Activated CD4-positive, alpha-beta T cell treated with anti-CD3 and anti-CD28 coated beads, Interleukin-2, amount 50 U/mL, for 4 hours (primary cell): ENCODE results near the gene MGAT5B.
"Not testable (repeated sequence)": the region's sequence is repeated elsewhere in the genome, so short reads cannot be mapped to it uniquely, and the experiment has no call there.

Source experiments
- DNase-seq, 2 experiments: peaks; one replicate each; pipeline ENCODE4 v3.0.0-alpha.2; 2020

The MGAT5B gene

GRCh38 chr17:76868176-76868668 lies at the start of gene MGAT5B:
Gene MGAT5B, plus strand, starts transcription at chr17:76868404. Its CDS starts 626 bp downstream, at chr17:76869030.
- DNase-seq: peak; percentile 61 to 68

- no peak for DNase-seq
Measured at GRCh38 chr17:76820039-76820438, 48.2 kb upstream of the MGAT5B start.

- no peak for DNase-seq
Measured at GRCh38 chr17:76820561-76820960, 47.6 kb upstream of the MGAT5B start.

- DNase-seq: no peak
Measured at GRCh38 chr17:76822184-76822778, 45.9 kb upstream of the MGAT5B start.

- DNase-seq: no peak
Measured at GRCh38 chr17:76824093-76824492, 44.1 kb upstream of the MGAT5B start.

- no peak for DNase-seq
Measured at GRCh38 chr17:76826330-76827068, 41.7 kb upstream of the MGAT5B start.

- no peak for DNase-seq
Measured at GRCh38 chr17:76827736-76828135, 40.5 kb upstream of the MGAT5B start.

- no peak for DNase-seq
Measured at GRCh38 chr17:76830987-76831715, 37.1 kb upstream of the MGAT5B start.

- DNase-seq: no peak
Measured at GRCh38 chr17:76833034-76833644, 35.1 kb upstream of the MGAT5B start.

- DNase-seq: no peak
Measured at GRCh38 chr17:76833747-76834146, 34.5 kb upstream of the MGAT5B start.

- DNase-seq: no peak
Measured at GRCh38 chr17:76834870-76835269, 33.3 kb upstream of the MGAT5B start.

- no peak for DNase-seq
Measured at GRCh38 chr17:76840443-76840767, 27.8 kb upstream of the MGAT5B start.

- DNase-seq: no peak
Measured at GRCh38 chr17:76840884-76841775, 27.1 kb upstream of the MGAT5B start.

- no peak for DNase-seq
Measured at GRCh38 chr17:76841776-76842405, 26.3 kb upstream of the MGAT5B start.

- DNase-seq: not testable (repeated sequence)
Measured at GRCh38 chr17:76843068-76843467, 25.1 kb upstream of the MGAT5B start.

GRCh38 chr17:76843703-76844484 lies 24.3 kb upstream of the MGAT5B start:
- DNase-seq: no peak

GRCh38 chr17:76844485-76844829 lies 23.7 kb upstream of the MGAT5B start:
- no peak for DNase-seq

- DNase-seq: no peak
Measured at GRCh38 chr17:76844846-76845245, 23.4 kb upstream of the MGAT5B start.

- no peak for DNase-seq
Measured at GRCh38 chr17:76845541-76846017, 22.6 kb upstream of the MGAT5B start.

GRCh38 chr17:76847031-76847430 lies 21.2 kb upstream of the MGAT5B start:
- DNase-seq: no peak

- no peak for DNase-seq
Measured at GRCh38 chr17:76848670-76849069, 19.5 kb upstream of the MGAT5B start.
